ENCODE measurements around the gene MYL5. TPM values are rescaled to one million over a fixed set of nuclear protein-coding genes. Genes with fewer than 3 reads are reported as not detected.

Gene MYL5
- total and polyA plus RNA-seq, 2 of the 13 experiments (the other 11 are each of a cell fraction or from before 2014, with no cell fraction given), result 6.5 to 16.0 TPM

DNA sequence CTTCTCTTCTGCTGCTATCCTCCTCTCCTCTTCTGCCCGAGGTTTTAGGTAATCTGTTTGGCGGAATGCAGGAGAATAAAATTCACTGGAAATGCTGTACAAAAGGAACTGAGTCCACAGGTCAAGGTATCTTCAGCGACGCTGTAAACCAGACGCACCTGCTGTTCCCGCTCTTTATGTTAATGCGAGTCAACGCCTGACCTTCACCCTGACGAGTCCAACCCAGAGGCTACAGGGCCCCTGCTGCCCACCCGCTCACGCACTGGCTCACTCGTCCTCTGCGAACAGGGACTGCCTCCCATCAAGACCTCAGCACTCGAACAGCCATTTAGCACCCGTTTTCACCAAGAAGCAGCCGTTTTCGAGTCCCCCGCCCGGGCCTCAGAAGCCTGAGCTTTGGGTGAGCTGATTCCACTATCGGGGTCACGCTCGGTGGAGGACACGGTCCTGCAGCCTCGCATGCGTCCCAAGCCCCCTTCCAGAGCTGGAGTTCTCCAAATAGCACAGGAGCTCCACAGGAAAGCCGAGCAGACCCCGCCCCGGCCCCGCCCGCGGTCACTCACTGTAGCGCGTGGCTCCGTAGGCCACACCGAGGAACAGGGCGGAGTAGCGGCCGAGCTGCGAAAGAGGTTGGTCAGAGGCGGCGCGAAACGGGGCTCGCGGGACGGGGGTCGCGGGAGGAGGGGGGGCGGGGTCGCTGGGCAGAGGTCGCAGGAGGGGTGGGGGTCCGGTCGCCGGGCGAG is 822 bp upstream of the MYL5 start (continued):
- TF ChIP-seq ZNF510 (CRISPR knock-in tag; IDR thresholded peaks at IDR 0.05; ENCODE audit: low read depth) (0 out of 2 replicates have a peak, but pooled peaks have one; percentile 26), RARG (CRISPR knock-in tag; IDR thresholded peaks at IDR 0.05; ENCODE audit: low read depth) (no peak), STAT5B (CRISPR knock-in tag; IDR thresholded peaks at IDR 0.05) (no peak), ZNF556 (CRISPR knock-in tag; IDR thresholded peaks at IDR 0.05; ENCODE audit: borderline replicate concordance) (no peak), NFKB2 (CRISPR knock-in tag; IDR thresholded peaks at IDR 0.05; ENCODE audit: borderline replicate concordance) (no peak), JUN (CRISPR knock-in tag; IDR thresholded peaks at IDR 0.05) (peak; percentile 58; the same call in 1 of the 2 replicates), POLR2AphosphoS5 (IDR thresholded peaks at IDR 0.05; ENCODE audit: low read depth, low read length) (peak; percentile 50; the same call in 1 of the 2 replicates), SOX6 (IDR thresholded peaks at IDR 0.05) (no peak), SOX6 (CRISPR knock-in tag; IDR thresholded peaks at IDR 0.05) (no peak), TOPORS (CRISPR knock-in tag; IDR thresholded peaks at IDR 0.05) (peak; percentile 26; the same call in 1 of the 2 replicates), NFE2 (CRISPR knock-in tag; IDR thresholded peaks at IDR 0.05) (no peak), SOX5 (CRISPR knock-in tag; IDR thresholded peaks at IDR 0.05; ENCODE audit: borderline replicate concordance) (no peak), MLLT10 (CRISPR knock-in tag; IDR thresholded peaks at IDR 0.05) (no peak), KDM3A (CRISPR knock-in tag; IDR thresholded peaks at IDR 0.05; ENCODE audit: low read depth) (no peak)
- TF ChIP-seq, protein P1, sequence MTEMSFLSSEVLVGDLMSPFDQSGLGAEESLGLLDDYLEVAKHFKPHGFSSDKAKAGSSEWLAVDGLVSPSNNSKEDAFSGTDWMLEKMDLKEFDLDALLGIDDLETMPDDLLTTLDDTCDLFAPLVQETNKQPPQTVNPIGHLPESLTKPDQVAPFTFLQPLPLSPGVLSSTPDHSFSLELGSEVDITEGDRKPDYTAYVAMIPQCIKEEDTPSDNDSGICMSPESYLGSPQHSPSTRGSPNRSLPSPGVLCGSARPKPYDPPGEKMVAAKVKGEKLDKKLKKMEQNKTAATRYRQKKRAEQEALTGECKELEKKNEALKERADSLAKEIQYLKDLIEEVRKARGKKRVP (CRISPR knock-in tag; IDR thresholded peaks at IDR 0.05), result no peak
- TF ChIP-seq, protein P2, sequence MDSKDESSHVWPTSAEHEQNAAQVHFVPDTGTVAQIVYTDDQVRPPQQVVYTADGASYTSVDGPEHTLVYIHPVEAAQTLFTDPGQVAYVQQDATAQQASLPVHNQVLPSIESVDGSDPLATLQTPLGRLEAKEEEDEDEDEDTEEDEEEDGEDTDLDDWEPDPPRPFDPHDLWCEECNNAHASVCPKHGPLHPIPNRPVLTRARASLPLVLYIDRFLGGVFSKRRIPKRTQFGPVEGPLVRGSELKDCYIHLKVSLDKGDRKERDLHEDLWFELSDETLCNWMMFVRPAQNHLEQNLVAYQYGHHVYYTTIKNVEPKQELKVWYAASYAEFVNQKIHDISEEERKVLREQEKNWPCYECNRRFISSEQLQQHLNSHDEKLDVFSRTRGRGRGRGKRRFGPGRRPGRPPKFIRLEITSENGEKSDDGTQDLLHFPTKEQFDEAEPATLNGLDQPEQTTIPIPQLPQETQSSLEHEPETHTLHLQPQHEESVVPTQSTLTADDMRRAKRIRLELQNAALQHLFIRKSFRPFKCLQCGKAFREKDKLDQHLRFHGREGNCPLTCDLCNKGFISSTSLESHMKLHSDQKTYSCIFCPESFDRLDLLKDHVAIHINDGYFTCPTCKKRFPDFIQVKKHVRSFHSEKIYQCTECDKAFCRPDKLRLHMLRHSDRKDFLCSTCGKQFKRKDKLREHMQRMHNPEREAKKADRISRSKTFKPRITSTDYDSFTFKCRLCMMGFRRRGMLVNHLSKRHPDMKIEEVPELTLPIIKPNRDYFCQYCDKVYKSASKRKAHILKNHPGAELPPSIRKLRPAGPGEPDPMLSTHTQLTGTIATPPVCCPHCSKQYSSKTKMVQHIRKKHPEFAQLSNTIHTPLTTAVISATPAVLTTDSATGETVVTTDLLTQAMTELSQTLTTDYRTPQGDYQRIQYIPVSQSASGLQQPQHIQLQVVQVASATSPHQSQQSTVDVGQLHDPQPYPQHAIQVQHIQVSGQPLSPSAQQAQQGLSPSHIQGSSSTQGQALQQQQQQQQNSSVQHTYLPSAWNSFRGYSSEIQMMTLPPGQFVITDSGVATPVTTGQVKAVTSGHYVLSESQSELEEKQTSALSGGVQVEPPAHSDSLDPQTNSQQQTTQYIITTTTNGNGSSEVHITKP (CRISPR knock-in tag; IDR thresholded peaks at IDR 0.05; ENCODE audit: low read depth), result no peak
- TF ChIP-seq, protein P3, sequence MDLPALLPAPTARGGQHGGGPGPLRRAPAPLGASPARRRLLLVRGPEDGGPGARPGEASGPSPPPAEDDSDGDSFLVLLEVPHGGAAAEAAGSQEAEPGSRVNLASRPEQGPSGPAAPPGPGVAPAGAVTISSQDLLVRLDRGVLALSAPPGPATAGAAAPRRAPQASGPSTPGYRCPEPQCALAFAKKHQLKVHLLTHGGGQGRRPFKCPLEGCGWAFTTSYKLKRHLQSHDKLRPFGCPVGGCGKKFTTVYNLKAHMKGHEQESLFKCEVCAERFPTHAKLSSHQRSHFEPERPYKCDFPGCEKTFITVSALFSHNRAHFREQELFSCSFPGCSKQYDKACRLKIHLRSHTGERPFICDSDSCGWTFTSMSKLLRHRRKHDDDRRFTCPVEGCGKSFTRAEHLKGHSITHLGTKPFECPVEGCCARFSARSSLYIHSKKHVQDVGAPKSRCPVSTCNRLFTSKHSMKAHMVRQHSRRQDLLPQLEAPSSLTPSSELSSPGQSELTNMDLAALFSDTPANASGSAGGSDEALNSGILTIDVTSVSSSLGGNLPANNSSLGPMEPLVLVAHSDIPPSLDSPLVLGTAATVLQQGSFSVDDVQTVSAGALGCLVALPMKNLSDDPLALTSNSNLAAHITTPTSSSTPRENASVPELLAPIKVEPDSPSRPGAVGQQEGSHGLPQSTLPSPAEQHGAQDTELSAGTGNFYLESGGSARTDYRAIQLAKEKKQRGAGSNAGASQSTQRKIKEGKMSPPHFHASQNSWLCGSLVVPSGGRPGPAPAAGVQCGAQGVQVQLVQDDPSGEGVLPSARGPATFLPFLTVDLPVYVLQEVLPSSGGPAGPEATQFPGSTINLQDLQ (CRISPR knock-in tag; IDR thresholded peaks at IDR 0.05), result no peak
- TF ChIP-seq, protein P4, sequence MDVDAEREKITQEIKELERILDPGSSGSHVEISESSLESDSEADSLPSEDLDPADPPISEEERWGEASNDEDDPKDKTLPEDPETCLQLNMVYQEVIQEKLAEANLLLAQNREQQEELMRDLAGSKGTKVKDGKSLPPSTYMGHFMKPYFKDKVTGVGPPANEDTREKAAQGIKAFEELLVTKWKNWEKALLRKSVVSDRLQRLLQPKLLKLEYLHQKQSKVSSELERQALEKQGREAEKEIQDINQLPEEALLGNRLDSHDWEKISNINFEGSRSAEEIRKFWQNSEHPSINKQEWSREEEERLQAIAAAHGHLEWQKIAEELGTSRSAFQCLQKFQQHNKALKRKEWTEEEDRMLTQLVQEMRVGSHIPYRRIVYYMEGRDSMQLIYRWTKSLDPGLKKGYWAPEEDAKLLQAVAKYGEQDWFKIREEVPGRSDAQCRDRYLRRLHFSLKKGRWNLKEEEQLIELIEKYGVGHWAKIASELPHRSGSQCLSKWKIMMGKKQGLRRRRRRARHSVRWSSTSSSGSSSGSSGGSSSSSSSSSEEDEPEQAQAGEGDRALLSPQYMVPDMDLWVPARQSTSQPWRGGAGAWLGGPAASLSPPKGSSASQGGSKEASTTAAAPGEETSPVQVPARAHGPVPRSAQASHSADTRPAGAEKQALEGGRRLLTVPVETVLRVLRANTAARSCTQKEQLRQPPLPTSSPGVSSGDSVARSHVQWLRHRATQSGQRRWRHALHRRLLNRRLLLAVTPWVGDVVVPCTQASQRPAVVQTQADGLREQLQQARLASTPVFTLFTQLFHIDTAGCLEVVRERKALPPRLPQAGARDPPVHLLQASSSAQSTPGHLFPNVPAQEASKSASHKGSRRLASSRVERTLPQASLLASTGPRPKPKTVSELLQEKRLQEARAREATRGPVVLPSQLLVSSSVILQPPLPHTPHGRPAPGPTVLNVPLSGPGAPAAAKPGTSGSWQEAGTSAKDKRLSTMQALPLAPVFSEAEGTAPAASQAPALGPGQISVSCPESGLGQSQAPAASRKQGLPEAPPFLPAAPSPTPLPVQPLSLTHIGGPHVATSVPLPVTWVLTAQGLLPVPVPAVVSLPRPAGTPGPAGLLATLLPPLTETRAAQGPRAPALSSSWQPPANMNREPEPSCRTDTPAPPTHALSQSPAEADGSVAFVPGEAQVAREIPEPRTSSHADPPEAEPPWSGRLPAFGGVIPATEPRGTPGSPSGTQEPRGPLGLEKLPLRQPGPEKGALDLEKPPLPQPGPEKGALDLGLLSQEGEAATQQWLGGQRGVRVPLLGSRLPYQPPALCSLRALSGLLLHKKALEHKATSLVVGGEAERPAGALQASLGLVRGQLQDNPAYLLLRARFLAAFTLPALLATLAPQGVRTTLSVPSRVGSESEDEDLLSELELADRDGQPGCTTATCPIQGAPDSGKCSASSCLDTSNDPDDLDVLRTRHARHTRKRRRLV (CRISPR knock-in tag; IDR thresholded peaks at IDR 0.05), result no peak
